Suprapubic skin (tissue), 3 donors: ENCODE results near the gene IVD.

Source experiments
- CTCF ChIP-seq, 2 donors: fragments of 200-600 bp in 1 of 2; fragments of 450-650 bp in 1 of 2; sonication (generic) in 1 of 2; IDR thresholded peaks; one replicate each; pipeline ENCODE4 v1.5.1; 2016 to 2019; ENCODE audit warnings: antibody characterized with exemption in 2 of 2, mild to moderate bottlenecking in 1 of 2, moderate library complexity in 1 of 2
- EP300 ChIP-seq: sonication (generic); formaldehyde crosslinking; IDR thresholded peaks from one replicate; pipeline ENCODE4 v1.6.1; 2017; ENCODE audit warnings: antibody characterized with exemption

GRCh38 chr15:40449275-40449674 lies 43.7 kb downstream of the IVD start:
- TF ChIP-seq CTCF (IDR thresholded peaks at IDR 0.05) (no peak), EP300 (no peak)
